Keratinocyte (primary cell): ENCODE measurements around the gene CHST15. TPM values are rescaled to one million over a fixed set of nuclear protein-coding genes. Genes with fewer than 3 reads are reported as not detected.

Source experiments
- DNase-seq: peaks from one replicate; pipeline ENCODE4 v3.0.0-alpha.2; 2011; ENCODE audit warnings: low read depth, missing footprints, low spot score
- FAIRE-seq: peaks from 2 replicates; lab custom pipeline; 2011; peaks lifted over from hg19 to GRCh38; lab: Jason Lieb, UNC
- H2AFZ ChIP-seq: 2 replicates; pipeline ENCODE4 v1.6.0; 2012; ENCODE audit warnings: low read length, control low read depth, inconsistent platforms; ENCODE audit not compliant: control insufficient read depth
- H3K27ac ChIP-seq: 2 replicates; pipeline ENCODE4 v1.5.1; 2011; ENCODE audit warnings: low read length; ENCODE audit not compliant: control insufficient read depth, insufficient read depth
- H3K27me3 ChIP-seq: 3 replicates; pipeline ENCODE4 v1.6.0; 2011; ENCODE audit warnings: low read length; ENCODE audit not compliant: control insufficient read depth, insufficient read depth; ENCODE audit errors: extremely low read depth
- H3K36me3 ChIP-seq, 2 experiments: 2 replicates in 1 of 2; 3 replicates in 1 of 2; pipeline ENCODE4 v1.5.1; 2011; ENCODE audit warnings: low read length in 2 of 2, mild to moderate bottlenecking in 1 of 2; ENCODE audit not compliant: control insufficient read depth in 2 of 2, insufficient read depth in 2 of 2; ENCODE audit errors: extremely low read depth in 1 of 2
- H3K4me1 ChIP-seq: 3 replicates; pipeline ENCODE4 v1.5.1; 2011; ENCODE audit warnings: low read length; ENCODE audit not compliant: control insufficient read depth, insufficient read depth; ENCODE audit errors: extremely low read depth
- H3K4me2 ChIP-seq: 3 replicates; pipeline ENCODE4 v1.6.0; 2011; ENCODE audit warnings: low read depth, low read length; ENCODE audit not compliant: control insufficient read depth, insufficient read depth; ENCODE audit errors: extremely low read depth
- H3K4me3 ChIP-seq, 3 experiments: fragments of 200-600 bp in 1 of 3; sonication (generic) in 1 of 3; 2 replicates in 2 of 3; 3 replicates in 1 of 3; pipeline ENCODE4 v1.5.1; 2011 to 2016; ENCODE audit warnings: low read length in 3 of 3, mild to moderate bottlenecking in 3 of 3, control low read depth in 2 of 3, inconsistent platforms in 1 of 3, low read depth in 1 of 3, mixed read lengths in 1 of 3, mixed run types in 1 of 3, moderate library complexity in 1 of 3; ENCODE audit not compliant: control insufficient read depth in 2 of 3, insufficient read depth in 2 of 3; ENCODE audit errors: extremely low read depth in 1 of 3
- H3K79me2 ChIP-seq: 2 replicates; pipeline ENCODE4 v1.6.0; 2012; ENCODE audit warnings: low read length; ENCODE audit not compliant: control insufficient read depth, insufficient read depth
- H3K9ac ChIP-seq: 3 replicates; pipeline ENCODE4 v1.6.0; 2011; ENCODE audit warnings: low read length; ENCODE audit not compliant: control insufficient read depth, insufficient read depth; ENCODE audit errors: extremely low read depth
- H3K9me1 ChIP-seq: 3 replicates; pipeline ENCODE4 v1.6.0; 2011; ENCODE audit warnings: low read length; ENCODE audit not compliant: control insufficient read depth, insufficient read depth; ENCODE audit errors: extremely low read depth
- H3K9me3 ChIP-seq: 2 replicates; pipeline ENCODE4 v1.5.1; 2012; ENCODE audit warnings: low read depth, low read length; ENCODE audit not compliant: control insufficient read depth
- H4K20me1 ChIP-seq: 3 replicates; pipeline ENCODE4 v1.6.0; 2011; ENCODE audit warnings: low read length; ENCODE audit not compliant: control insufficient read depth, insufficient read depth; ENCODE audit errors: extremely low read depth
- EZH2 ChIP-seq: IDR thresholded peaks from one replicate; pipeline ENCODE4 v1.6.1; 2012; ENCODE audit warnings: inconsistent platforms, mild to moderate bottlenecking, low read length, moderate library complexity
- dilution Hi-C: fragments of 300-500 bp; cut with MboI; formaldehyde crosslinking; loops from one replicate; pipeline ENCODE4 v1.7.0; 2020; ENCODE audit warnings: low sequenced_read_pairs; ENCODE audit not compliant: extremely low pct_ligation_motif_present
- polyA plus RNA-seq, 5 experiments: library from polyadenylated mRNA; depleted of rRNA in 3 of 5; stranded (reverse) in 3 of 5; stranded (forward) in 1 of 5; unstranded in 1 of 5; fragments of >200 nt; gene quantifications; 1 replicate in 1 of 5; 2 replicates in 3 of 5; 3 replicates in 1 of 5; pipeline versions ENCODE4 v1.2.1 to v1.2.3, GENCODE V29; 2011 to 2012; ENCODE audit warnings: missing spikeins in 2 of 5, low read depth in 1 of 5, low replicate concordance in 1 of 5
- TF ChIP-seq, protein P1 (sequence below), 3 experiments: IDR thresholded peaks in 1 of 3; conservative IDR thresholded peaks in 1 of 3; optimal IDR thresholded peaks in 1 of 3; 2 replicates in 2 of 3; 3 replicates in 1 of 3; pipeline versions ENCODE3 to v1.5.1; 2011; ENCODE audit warnings: low read length in 3 of 3, mild to moderate bottlenecking in 3 of 3, moderate library complexity in 2 of 3, control low read depth in 1 of 3, inconsistent platforms in 1 of 3; ENCODE audit not compliant: insufficient read depth in 2 of 3; ENCODE audit errors: extremely low read depth in 1 of 3

CHST15 gene
- polyA plus RNA-seq, 1 donor (not counting 4 experiments of a cell fraction or from before 2014, with no cell fraction given), result 24.5 TPM

DNA sequence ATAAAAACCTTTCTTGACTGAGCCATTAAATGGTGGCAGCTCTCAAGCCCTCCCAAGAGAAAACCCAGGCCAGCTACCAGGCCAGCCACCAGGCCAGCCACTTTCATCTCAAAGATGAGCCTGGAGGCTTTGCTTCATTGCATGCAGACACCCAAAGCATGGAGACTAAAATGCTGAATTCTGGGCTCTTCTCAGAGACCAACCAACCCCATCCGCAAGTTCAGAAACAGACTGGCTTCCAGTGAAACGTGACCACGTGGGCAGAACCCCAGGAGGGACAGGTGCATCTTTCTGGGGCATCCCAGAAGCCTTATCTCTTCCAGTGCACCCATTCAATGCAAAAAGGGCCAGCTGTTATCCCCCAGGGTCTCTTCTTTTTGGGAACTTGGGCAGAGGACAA, 20.9 kb downstream of the CHST15 start:
- Histone ChIP-seq H3K4me1 (peaks cover 20% of the 10 kb centered on the region), H3K4me2 (no peak overlapping the region), H3K9ac (no peak overlapping the region), H3K79me2 (peaks cover 68% of the 10 kb centered on the region), H3K36me3 (peaks cover 0 to 7% of the 10 kb centered on the region in 2 experiments), H3K9me1 (peaks cover 5% of the 10 kb centered on the region), H4K20me1 (peaks cover 10% of the 10 kb centered on the region), H3K27me3 (no peaks in the 10 kb centered on the region), H3K4me3 (no peak overlapping the region), H3K27ac (no peak overlapping the region), H3K9me3 (no peaks in the 10 kb centered on the region), H2AFZ (no peak overlapping the region)
- no peak for FAIRE-seq
- dilution Hi-C loops, result no loop called here
- no peak for TF ChIP-seq EZH2
- TF ChIP-seq, protein P1, sequence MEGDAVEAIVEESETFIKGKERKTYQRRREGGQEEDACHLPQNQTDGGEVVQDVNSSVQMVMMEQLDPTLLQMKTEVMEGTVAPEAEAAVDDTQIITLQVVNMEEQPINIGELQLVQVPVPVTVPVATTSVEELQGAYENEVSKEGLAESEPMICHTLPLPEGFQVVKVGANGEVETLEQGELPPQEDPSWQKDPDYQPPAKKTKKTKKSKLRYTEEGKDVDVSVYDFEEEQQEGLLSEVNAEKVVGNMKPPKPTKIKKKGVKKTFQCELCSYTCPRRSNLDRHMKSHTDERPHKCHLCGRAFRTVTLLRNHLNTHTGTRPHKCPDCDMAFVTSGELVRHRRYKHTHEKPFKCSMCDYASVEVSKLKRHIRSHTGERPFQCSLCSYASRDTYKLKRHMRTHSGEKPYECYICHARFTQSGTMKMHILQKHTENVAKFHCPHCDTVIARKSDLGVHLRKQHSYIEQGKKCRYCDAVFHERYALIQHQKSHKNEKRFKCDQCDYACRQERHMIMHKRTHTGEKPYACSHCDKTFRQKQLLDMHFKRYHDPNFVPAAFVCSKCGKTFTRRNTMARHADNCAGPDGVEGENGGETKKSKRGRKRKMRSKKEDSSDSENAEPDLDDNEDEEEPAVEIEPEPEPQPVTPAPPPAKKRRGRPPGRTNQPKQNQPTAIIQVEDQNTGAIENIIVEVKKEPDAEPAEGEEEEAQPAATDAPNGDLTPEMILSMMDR (optimal IDR thresholded peaks at IDR 0.05 in 1 of 3, IDR thresholded peaks at IDR 0.05 in 1 of 3, conservative IDR thresholded peaks at IDR 0.05 in 1 of 3; ENCODE audit: extremely low read depth in 1 of 3, insufficient read depth in 2 of 3, low read length in 3 of 3), result no peak
- DNase-seq, result no peak

DNA sequence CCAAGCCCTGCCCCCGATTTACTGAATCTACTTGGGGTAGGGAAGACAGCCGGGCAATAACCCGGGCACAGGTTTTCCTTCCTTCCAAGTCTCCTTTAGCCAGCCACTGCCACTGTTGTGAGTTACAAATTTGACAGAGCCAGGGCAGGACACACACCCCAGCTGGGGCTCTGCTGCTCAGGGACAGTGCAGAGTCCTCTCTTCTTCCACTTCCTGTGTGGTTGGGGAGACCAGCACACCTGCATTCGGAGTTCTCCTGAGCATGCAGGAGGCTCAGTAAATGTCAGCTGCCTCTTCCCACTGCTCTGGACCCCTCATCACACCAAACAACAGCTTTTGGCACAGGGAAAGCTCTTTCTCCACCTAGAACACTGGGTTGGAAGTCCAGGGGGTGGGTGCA, 21.3 kb downstream of the CHST15 start:
- Histone ChIP-seq H3K27ac (no peak overlapping the region), H3K9ac (no peak overlapping the region), H3K9me3 (no peaks in the 10 kb centered on the region), H4K20me1 (peaks cover 10% of the 10 kb centered on the region), H3K36me3 (peaks cover 0 to 5% of the 10 kb centered on the region in 2 experiments), H3K4me1 (peaks cover 20% of the 10 kb centered on the region), H3K4me2 (no peak overlapping the region), H3K9me1 (peaks cover 5% of the 10 kb centered on the region), H3K27me3 (no peaks in the 10 kb centered on the region), H3K79me2 (peaks cover 66% of the 10 kb centered on the region), H3K4me3 (no peak overlapping the region), H2AFZ (no peak overlapping the region)
- TF ChIP-seq, protein P1 (optimal IDR thresholded peaks at IDR 0.05 in 1 of 3, IDR thresholded peaks at IDR 0.05 in 1 of 3, conservative IDR thresholded peaks at IDR 0.05 in 1 of 3; ENCODE audit: extremely low read depth in 1 of 3, insufficient read depth in 2 of 3, low read length in 3 of 3), result no peak
- TF ChIP-seq EZH2, result no peak
- DNase-seq (no peak), FAIRE-seq (no peak)
- dilution Hi-C loops, result no loop called here
